ENCODE data around the gene SRSF7.

Gene SRSF7

GRCh38 chr2:38775921-38776225 is 24.7 kb upstream of the SRSF7 start:
- WGBS (ENCODE audit: insufficient coverage) = 100% methylated on average over 1 of the region's 7 CpGs
- ChIA-PET POLR2A (interaction anchor here (0.6 to 1.6 kb wide), 3 partner anchors 25 to 137 kb away, joined by 3 to 5 read pairs (median 3); partner anchors contain the start of gene SRSF7), CTCF (interaction anchor here (0.9 to 1.4 kb wide), 2 partner anchors 15 to 36 kb away, joined by 3 read pairs; no protein-coding TSS in a partner anchor)
- Histone ChIP-seq H3K27me3 (replicated peaks in 2 of 5; ENCODE audit: control insufficient read depth in 4 of 5, insufficient read depth in 5 of 5, low read length in 4 of 5) (peaks cover 0 to 13% (median 3%) of the 10 kb centered on the region in 5 experiments), H3K4me3 (ENCODE audit: control insufficient read depth in 1 of 7, extremely low read depth in 1 of 7, insufficient read depth in 4 of 7, low read depth in 2 of 7, low read length in 6 of 7) (no peak overlapping the region), H3K27ac (ENCODE audit: insufficient read depth in 1 of 2, low read depth in 1 of 2, low read length in 2 of 2, poor library complexity in 1 of 2, severe bottlenecking in 2 of 2) (no peak overlapping the region), H3K9me3 (ENCODE audit: control extremely low read depth in 1 of 5, control insufficient read depth in 4 of 5, insufficient read depth in 2 of 5, low read depth in 1 of 5, low read length in 4 of 5) (no peaks in the 10 kb centered on the region), H3K4me1 (ENCODE audit: control extremely low read depth in 1 of 4, control insufficient read depth in 4 of 4, insufficient read depth in 4 of 4, low read length in 3 of 4) (peaks cover 3 to 12% (median 9%) of the 10 kb centered on the region in 4 experiments), H3K36me3 (ENCODE audit: control insufficient read depth in 4 of 4, insufficient read depth in 4 of 4, low read length in 3 of 4) (peaks cover 0 to 6% (median 1%) of the 10 kb centered on the region in 4 experiments)
- DNase-seq = no peak

DNA sequence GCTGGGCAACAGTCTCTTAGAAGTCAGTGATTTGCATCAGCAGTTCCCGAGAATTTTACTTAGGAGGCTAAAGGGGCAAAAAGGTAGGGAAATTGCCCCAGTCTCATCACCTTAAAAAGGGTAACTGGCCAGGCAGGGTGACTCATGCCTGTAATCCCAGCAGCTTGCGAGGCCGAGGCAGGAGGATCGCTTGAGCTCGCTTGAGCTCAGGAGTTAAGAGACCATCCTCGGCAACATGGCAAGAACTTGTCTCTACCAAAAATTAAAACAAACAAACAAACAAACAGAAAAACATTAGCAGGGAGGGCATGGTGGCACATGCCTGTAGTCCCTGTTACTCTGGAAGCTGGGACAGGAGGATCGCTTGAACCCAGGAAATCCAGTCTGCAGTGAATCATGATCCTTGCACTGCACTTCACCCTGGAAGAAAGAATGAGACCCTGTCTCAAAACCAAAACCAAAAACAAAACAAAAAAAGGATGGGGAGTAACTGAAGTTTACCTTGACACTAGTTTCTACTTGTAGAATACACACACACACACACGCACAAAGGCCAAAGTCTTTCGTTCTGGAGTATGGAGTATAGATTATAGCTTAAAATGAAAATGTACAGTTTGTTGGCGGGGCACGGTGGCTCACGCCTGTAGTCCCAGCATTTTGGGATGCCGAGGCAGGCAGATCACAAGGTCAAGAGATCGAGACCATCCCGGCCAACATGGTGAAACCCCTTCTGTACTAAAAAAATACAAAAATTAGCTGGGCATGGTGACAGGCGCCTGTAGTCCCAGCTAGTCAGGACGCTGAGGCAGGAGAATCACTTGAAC is 24.1 kb upstream of the SRSF7 start:
- H3K27me3 ChIP-seq (replicated peaks in 2 of 5; ENCODE audit: control insufficient read depth in 4 of 5, insufficient read depth in 5 of 5, low read length in 4 of 5) = peaks cover 0 to 13% (median 3%) of the 10 kb centered on the region in 5 experiments
- WGBS (ENCODE audit: insufficient coverage) = 94% methylated on average over 12 of the region's 17 CpGs
- POLR2A ChIA-PET = interaction anchor here (0.9 to 1.6 kb wide), 2 partner anchors 11 to 24 kb away, joined by 4 to 5 read pairs; partner anchors contain the start of gene SRSF7
- no peak for DNase-seq
- H3K9me3 ChIP-seq (ENCODE audit: control extremely low read depth in 1 of 5, control insufficient read depth in 4 of 5, insufficient read depth in 2 of 5, low read depth in 1 of 5, low read length in 4 of 5) = no peaks in the 10 kb centered on the region
- peaks cover 0 to 2% (median under 1%) of the 10 kb centered on the region in 4 experiments for H3K36me3 ChIP-seq (ENCODE audit: control insufficient read depth in 4 of 4, insufficient read depth in 4 of 4, low read length in 3 of 4)
- no peak overlapping the region for H3K27ac ChIP-seq (ENCODE audit: insufficient read depth in 1 of 2, low read depth in 1 of 2, low read length in 2 of 2, poor library complexity in 1 of 2, severe bottlenecking in 2 of 2)
- no peak overlapping the region for H3K4me3 ChIP-seq (ENCODE audit: control insufficient read depth in 1 of 7, extremely low read depth in 1 of 7, insufficient read depth in 4 of 7, low read depth in 2 of 7, low read length in 6 of 7)
- CTCF ChIA-PET = interaction anchor here (1.4 kb wide), 1 partner anchor 15 kb away, joined by 3 read pairs; no protein-coding TSS in a partner anchor
- H3K4me1 ChIP-seq (ENCODE audit: control extremely low read depth in 1 of 4, control insufficient read depth in 4 of 4, insufficient read depth in 4 of 4, low read length in 3 of 4) = peaks cover 3 to 12% (median 9%) of the 10 kb centered on the region in 4 experiments

DNA sequence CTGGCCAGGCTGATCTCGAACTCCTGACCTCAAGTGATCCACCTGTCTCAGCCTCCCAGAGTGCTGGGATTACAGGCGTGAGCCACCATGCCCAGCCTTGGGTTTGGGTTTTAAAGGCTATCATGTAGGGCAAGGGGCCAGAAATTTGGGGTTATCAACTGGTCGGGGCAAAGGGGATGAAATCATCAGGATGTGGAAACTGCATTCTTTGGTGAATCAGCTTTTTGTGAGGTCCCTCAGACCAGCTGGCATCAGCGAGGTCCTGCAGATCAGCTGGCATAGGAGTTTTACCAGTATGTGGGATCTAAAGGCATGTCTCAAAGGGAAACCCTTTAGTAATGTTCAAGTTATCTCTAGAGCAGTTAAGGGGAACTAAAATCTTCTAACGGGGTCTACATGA is 20.5 kb upstream of the SRSF7 start:
- Histone ChIP-seq H3K36me3 (ENCODE audit: control insufficient read depth in 4 of 4, insufficient read depth in 4 of 4, low read length in 3 of 4) (no peaks in the 10 kb centered on the region), H3K27ac (ENCODE audit: insufficient read depth in 1 of 2, low read depth in 1 of 2, low read length in 2 of 2, poor library complexity in 1 of 2, severe bottlenecking in 2 of 2) (no peak overlapping the region), H3K9me3 (ENCODE audit: control extremely low read depth in 1 of 5, control insufficient read depth in 4 of 5, insufficient read depth in 2 of 5, low read depth in 1 of 5, low read length in 4 of 5) (no peaks in the 10 kb centered on the region), H3K4me3 (ENCODE audit: control insufficient read depth in 1 of 7, extremely low read depth in 1 of 7, insufficient read depth in 4 of 7, low read depth in 2 of 7, low read length in 6 of 7) (no peak overlapping the region), H3K4me1 (ENCODE audit: control extremely low read depth in 1 of 4, control insufficient read depth in 4 of 4, insufficient read depth in 4 of 4, low read length in 3 of 4) (no peaks in the 10 kb centered on the region), H3K27me3 (replicated peaks in 2 of 5; ENCODE audit: control insufficient read depth in 4 of 5, insufficient read depth in 5 of 5, low read length in 4 of 5) (peaks cover 0 to 10% (median 3%) of the 10 kb centered on the region in 5 experiments)
- no peak for DNase-seq
- 86% methylated on average over 5 of the region's 5 CpGs for WGBS (ENCODE audit: insufficient coverage)
- POLR2A ChIA-PET = no interaction called here
- CTCF ChIA-PET = interaction anchor here (1.0 kb wide), 1 partner anchor 454 kb away, joined by 3 read pairs; no protein-coding TSS in a partner anchor

DNA sequence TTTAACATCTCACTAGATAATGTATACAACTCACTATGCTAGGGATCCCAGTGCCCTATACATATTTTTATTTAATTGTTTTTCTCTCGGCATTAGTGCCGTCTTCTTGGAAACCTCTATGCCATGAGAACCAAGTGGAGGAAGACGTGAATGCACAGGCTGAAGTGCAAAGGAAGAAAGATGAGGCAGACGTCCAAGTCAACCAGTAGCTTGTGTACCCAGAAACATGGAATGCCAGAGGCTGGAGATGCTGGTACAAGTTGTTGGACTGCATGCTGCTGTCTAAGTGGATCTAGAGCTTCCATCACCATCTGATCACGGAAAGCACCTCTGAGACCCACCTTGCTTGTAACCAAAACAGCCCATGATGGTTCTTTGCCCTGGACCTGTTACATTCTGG is 14.4 kb upstream of the SRSF7 start:
- H3K9me3 ChIP-seq (ENCODE audit: control extremely low read depth in 1 of 5, control insufficient read depth in 4 of 5, insufficient read depth in 2 of 5, low read depth in 1 of 5, low read length in 4 of 5) = no peaks in the 10 kb centered on the region
- CTCF ChIA-PET = no interaction called here
- POLR2A ChIA-PET = no interaction called here
- no peak overlapping the region for H3K4me3 ChIP-seq (ENCODE audit: control insufficient read depth in 1 of 7, extremely low read depth in 1 of 7, insufficient read depth in 4 of 7, low read depth in 2 of 7, low read length in 6 of 7)
- DNase-seq = no peak
- 98% methylated on average over 4 of the region's 5 CpGs for WGBS (ENCODE audit: insufficient coverage)
- no peak overlapping the region for H3K27ac ChIP-seq (ENCODE audit: insufficient read depth in 1 of 2, low read depth in 1 of 2, low read length in 2 of 2, poor library complexity in 1 of 2, severe bottlenecking in 2 of 2)
- no peaks in the 10 kb centered on the region for H3K4me1 ChIP-seq (ENCODE audit: control extremely low read depth in 1 of 4, control insufficient read depth in 4 of 4, insufficient read depth in 4 of 4, low read length in 3 of 4)
- H3K36me3 ChIP-seq (ENCODE audit: control insufficient read depth in 4 of 4, insufficient read depth in 4 of 4, low read length in 3 of 4) = no peaks in the 10 kb centered on the region
- H3K27me3 ChIP-seq (replicated peaks in 2 of 5; ENCODE audit: control insufficient read depth in 4 of 5, insufficient read depth in 5 of 5, low read length in 4 of 5) = no peaks in the 10 kb centered on the region

DNA sequence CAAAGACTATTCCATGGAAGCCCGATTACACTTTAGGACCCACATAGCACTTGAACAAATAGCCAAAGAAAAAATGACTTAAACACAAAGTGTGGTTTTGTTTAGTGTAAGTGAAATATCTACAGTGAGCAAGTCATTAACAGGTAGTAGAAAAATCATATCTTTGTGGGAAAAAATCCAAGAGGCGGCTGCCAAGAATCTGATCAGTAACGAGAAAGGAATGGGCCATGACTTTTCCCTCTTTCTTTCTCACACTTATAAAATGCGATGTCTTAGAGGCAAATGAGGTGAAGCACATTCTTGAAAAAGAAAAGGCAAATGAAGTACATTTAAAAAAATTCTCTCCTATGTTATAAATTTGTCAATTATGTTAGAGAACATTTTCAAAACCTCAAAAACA is 14.0 kb upstream of the SRSF7 start:
- POLR2A ChIA-PET = no interaction called here
- no peaks in the 10 kb centered on the region for H3K9me3 ChIP-seq (ENCODE audit: control extremely low read depth in 1 of 5, control insufficient read depth in 4 of 5, insufficient read depth in 2 of 5, low read depth in 1 of 5, low read length in 4 of 5)
- DNase-seq = no peak
- no peak overlapping the region for H3K27ac ChIP-seq (ENCODE audit: insufficient read depth in 1 of 2, low read depth in 1 of 2, low read length in 2 of 2, poor library complexity in 1 of 2, severe bottlenecking in 2 of 2)
- H3K36me3 ChIP-seq (ENCODE audit: control insufficient read depth in 4 of 4, insufficient read depth in 4 of 4, low read length in 3 of 4) = no peaks in the 10 kb centered on the region
- CTCF ChIA-PET = no interaction called here
- H3K4me3 ChIP-seq (ENCODE audit: control insufficient read depth in 1 of 7, extremely low read depth in 1 of 7, insufficient read depth in 4 of 7, low read depth in 2 of 7, low read length in 6 of 7) = no peak overlapping the region
- no peaks in the 10 kb centered on the region for H3K4me1 ChIP-seq (ENCODE audit: control extremely low read depth in 1 of 4, control insufficient read depth in 4 of 4, insufficient read depth in 4 of 4, low read length in 3 of 4)
- no peaks in the 10 kb centered on the region for H3K27me3 ChIP-seq (replicated peaks in 2 of 5; ENCODE audit: control insufficient read depth in 4 of 5, insufficient read depth in 5 of 5, low read length in 4 of 5)
- WGBS (ENCODE audit: insufficient coverage) = no CpG with 5 or more reads among the region's 4 CpGs

- no peak overlapping the region for H3K27ac ChIP-seq (ENCODE audit: insufficient read depth in 1 of 2, low read depth in 1 of 2, low read length in 2 of 2, poor library complexity in 1 of 2, severe bottlenecking in 2 of 2)
- no peaks in the 10 kb centered on the region for H3K27me3 ChIP-seq (replicated peaks in 2 of 5; ENCODE audit: control insufficient read depth in 4 of 5, insufficient read depth in 5 of 5, low read length in 4 of 5)
- no peaks in the 10 kb centered on the region for H3K9me3 ChIP-seq (ENCODE audit: control extremely low read depth in 1 of 5, control insufficient read depth in 4 of 5, insufficient read depth in 2 of 5, low read depth in 1 of 5, low read length in 4 of 5)
- WGBS (ENCODE audit: insufficient coverage) = 100% methylated on average over 2 of the region's 4 CpGs
- H3K4me3 ChIP-seq (ENCODE audit: control insufficient read depth in 1 of 7, extremely low read depth in 1 of 7, insufficient read depth in 4 of 7, low read depth in 2 of 7, low read length in 6 of 7) = no peak overlapping the region
- H3K36me3 ChIP-seq (ENCODE audit: control insufficient read depth in 4 of 4, insufficient read depth in 4 of 4, low read length in 3 of 4) = no peaks in the 10 kb centered on the region
- CTCF ChIA-PET = interaction anchor here (0.9 kb wide), 1 partner anchor 9 kb away, joined by 3 read pairs; no protein-coding TSS in a partner anchor
- no peak for DNase-seq
- no peaks in the 10 kb centered on the region for H3K4me1 ChIP-seq (ENCODE audit: control extremely low read depth in 1 of 4, control insufficient read depth in 4 of 4, insufficient read depth in 4 of 4, low read length in 3 of 4)
- POLR2A ChIA-PET = interaction anchor here (0.9 kb wide), 1 partner anchor 11 kb away, joined by 4 read pairs; no protein-coding TSS in a partner anchor
These were observed 12.6 kb upstream of the SRSF7 start for GRCh38 chr2:38763728-38764127.

DNA sequence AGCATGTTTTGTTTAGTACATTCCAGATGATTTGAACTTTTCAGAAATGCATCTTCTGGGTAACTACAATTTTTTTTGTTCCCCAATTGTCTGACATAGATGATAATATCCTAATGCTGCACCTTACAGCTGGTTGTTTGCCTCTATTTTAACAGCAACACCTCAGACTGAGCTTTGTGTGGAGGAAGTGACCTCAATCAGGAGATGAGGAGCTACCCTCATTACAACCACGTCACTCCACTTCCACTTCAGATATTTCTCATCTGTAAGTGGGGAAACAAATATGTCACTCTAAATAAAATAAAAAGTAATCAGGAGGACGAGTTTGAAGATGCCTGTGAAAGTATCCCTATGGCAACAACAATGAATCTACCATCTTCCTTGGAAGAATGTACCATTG is 12.1 kb upstream of the SRSF7 start:
- Histone ChIP-seq H3K4me1 (ENCODE audit: control extremely low read depth in 1 of 4, control insufficient read depth in 4 of 4, insufficient read depth in 4 of 4, low read length in 3 of 4) (no peaks in the 10 kb centered on the region), H3K9me3 (ENCODE audit: control extremely low read depth in 1 of 5, control insufficient read depth in 4 of 5, insufficient read depth in 2 of 5, low read depth in 1 of 5, low read length in 4 of 5) (no peaks in the 10 kb centered on the region), H3K36me3 (ENCODE audit: control insufficient read depth in 4 of 4, insufficient read depth in 4 of 4, low read length in 3 of 4) (no peaks in the 10 kb centered on the region), H3K27me3 (replicated peaks in 2 of 5; ENCODE audit: control insufficient read depth in 4 of 5, insufficient read depth in 5 of 5, low read length in 4 of 5) (no peaks in the 10 kb centered on the region), H3K27ac (ENCODE audit: insufficient read depth in 1 of 2, low read depth in 1 of 2, low read length in 2 of 2, poor library complexity in 1 of 2, severe bottlenecking in 2 of 2) (no peak overlapping the region), H3K4me3 (ENCODE audit: control insufficient read depth in 1 of 7, extremely low read depth in 1 of 7, insufficient read depth in 4 of 7, low read depth in 2 of 7, low read length in 6 of 7) (no peak overlapping the region)
- WGBS (ENCODE audit: insufficient coverage) = no CpG with 5 or more reads among the region's 2 CpGs
- ChIA-PET POLR2A (no interaction called here), CTCF (interaction anchor here (0.9 kb wide), 1 partner anchor 8 kb away, joined by 3 read pairs; no protein-coding TSS in a partner anchor)
- no peak for DNase-seq

Measured in common myeloid progenitor, CD34-positive (primary cell).